HEK293 (cell line): ENCODE data around the gene METAP1D.

Experiments used
- ATF2 ChIP-seq: fragments of 450-650 bp; formaldehyde crosslinking; IDR thresholded peaks from 2 replicates; pipeline ENCODE4 v1.5.1; 2016; ENCODE audit warnings: missing biosample characterization, missing genetic modification characterization, low read depth
- ZNF18 ChIP-seq: fragments of 450-650 bp; formaldehyde crosslinking; IDR thresholded peaks from 2 replicates; pipeline ENCODE4 v1.5.1; 2016; ENCODE audit warnings: missing biosample characterization, missing genetic modification characterization
- ZNF324 ChIP-seq: fragments of 450-650 bp; formaldehyde crosslinking; IDR thresholded peaks from 2 replicates; pipeline ENCODE4 v1.5.1; 2016; ENCODE audit warnings: missing biosample characterization, missing genetic modification characterization
- ZNF423 ChIP-seq: fragments of 450-650 bp; formaldehyde crosslinking; IDR thresholded peaks from 2 replicates; pipeline ENCODE4 v1.5.1; 2016; ENCODE audit warnings: missing biosample characterization, missing genetic modification characterization
- ZNF660 ChIP-seq: fragments of 450-650 bp; IDR thresholded peaks from 2 replicates; pipeline ENCODE4 v1.5.1; 2018; ENCODE audit warnings: missing biosample characterization, mild to moderate bottlenecking, missing genetic modification characterization
- ZNF776 ChIP-seq: fragments of 450-650 bp; formaldehyde crosslinking; IDR thresholded peaks from 2 replicates; pipeline ENCODE4 v1.5.0; 2017; ENCODE audit warnings: missing biosample characterization, missing genetic modification characterization, borderline replicate concordance
- TF ChIP-seq, protein P1 (sequence below): fragments of 450-650 bp; formaldehyde crosslinking; IDR thresholded peaks from 2 replicates; pipeline ENCODE4 v1.5.1; 2016; ENCODE audit warnings: missing biosample characterization, missing genetic modification characterization
- TF ChIP-seq, protein P2 (sequence below): fragments of 450-650 bp; formaldehyde crosslinking; IDR thresholded peaks from 2 replicates; pipeline ENCODE4 v1.5.1; 2016; ENCODE audit warnings: missing biosample characterization, missing genetic modification characterization

DNA sequence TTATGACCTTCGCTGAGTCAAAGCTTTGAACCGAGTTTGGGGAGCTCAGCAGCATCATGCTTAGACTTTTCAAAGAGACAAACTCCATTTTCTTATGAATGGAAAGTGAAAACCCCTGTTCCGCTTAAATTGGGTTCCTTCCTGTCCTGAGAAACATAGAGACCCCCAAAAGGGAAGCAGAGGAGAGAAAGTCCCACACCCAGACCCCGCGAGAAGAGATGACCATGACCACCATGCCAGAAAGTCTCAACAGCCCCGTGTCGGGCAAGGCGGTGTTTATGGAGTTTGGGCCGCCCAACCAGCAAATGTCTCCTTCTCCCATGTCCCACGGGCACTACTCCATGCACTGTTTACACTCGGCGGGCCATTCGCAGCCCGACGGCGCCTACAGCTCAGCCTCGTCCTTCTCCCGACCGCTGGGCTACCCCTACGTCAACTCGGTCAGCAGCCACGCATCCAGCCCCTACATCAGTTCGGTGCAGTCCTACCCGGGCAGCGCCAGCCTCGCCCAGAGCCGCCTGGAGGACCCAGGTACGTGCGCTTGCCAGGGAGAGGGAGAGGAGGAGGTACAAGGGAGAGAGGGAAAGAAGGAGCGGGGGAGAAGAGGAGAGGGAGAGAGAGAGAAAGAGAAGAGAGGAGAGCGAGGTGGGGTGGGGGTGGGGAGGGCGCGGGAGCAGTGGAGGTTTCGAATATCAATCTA, 85.9 kb downstream of the METAP1D start, which contains the start of gene DLX1:
- TF ChIP-seq ZNF423 (tag by site-specific recombination) (no peak), ZNF776 (tag by site-specific recombination) (no peak), ZNF18 (tag by site-specific recombination) (no peak), ZNF660 (tag by site-specific recombination) (no peak), ZNF324 (tag by site-specific recombination) (no peak), ATF2 (tag by site-specific recombination) (no peak)
- TF ChIP-seq, protein P1, sequence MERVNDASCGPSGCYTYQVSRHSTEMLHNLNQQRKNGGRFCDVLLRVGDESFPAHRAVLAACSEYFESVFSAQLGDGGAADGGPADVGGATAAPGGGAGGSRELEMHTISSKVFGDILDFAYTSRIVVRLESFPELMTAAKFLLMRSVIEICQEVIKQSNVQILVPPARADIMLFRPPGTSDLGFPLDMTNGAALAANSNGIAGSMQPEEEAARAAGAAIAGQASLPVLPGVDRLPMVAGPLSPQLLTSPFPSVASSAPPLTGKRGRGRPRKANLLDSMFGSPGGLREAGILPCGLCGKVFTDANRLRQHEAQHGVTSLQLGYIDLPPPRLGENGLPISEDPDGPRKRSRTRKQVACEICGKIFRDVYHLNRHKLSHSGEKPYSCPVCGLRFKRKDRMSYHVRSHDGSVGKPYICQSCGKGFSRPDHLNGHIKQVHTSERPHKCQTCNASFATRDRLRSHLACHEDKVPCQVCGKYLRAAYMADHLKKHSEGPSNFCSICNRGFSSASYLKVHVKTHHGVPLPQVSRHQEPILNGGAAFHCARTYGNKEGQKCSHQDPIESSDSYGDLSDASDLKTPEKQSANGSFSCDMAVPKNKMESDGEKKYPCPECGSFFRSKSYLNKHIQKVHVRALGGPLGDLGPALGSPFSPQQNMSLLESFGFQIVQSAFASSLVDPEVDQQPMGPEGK (tag by site-specific recombination), result peak; percentile 66
- TF ChIP-seq, protein P2, sequence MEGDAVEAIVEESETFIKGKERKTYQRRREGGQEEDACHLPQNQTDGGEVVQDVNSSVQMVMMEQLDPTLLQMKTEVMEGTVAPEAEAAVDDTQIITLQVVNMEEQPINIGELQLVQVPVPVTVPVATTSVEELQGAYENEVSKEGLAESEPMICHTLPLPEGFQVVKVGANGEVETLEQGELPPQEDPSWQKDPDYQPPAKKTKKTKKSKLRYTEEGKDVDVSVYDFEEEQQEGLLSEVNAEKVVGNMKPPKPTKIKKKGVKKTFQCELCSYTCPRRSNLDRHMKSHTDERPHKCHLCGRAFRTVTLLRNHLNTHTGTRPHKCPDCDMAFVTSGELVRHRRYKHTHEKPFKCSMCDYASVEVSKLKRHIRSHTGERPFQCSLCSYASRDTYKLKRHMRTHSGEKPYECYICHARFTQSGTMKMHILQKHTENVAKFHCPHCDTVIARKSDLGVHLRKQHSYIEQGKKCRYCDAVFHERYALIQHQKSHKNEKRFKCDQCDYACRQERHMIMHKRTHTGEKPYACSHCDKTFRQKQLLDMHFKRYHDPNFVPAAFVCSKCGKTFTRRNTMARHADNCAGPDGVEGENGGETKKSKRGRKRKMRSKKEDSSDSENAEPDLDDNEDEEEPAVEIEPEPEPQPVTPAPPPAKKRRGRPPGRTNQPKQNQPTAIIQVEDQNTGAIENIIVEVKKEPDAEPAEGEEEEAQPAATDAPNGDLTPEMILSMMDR (tag by site-specific recombination), result no peak
